Endothelial cell of hepatic sinusoid (primary cell): ENCODE measurements around the gene KRTAP5-2.

Experiments
- in situ Hi-C: cut with HindIII; loops from 2 replicates; pipeline ENCODE4 v1.10.0; 2017; ENCODE audit warnings: low sequenced_read_pairs

The KRTAP5-2 gene

GRCh38 chr11:1568441-1568911 is 29.6 kb downstream of the KRTAP5-2 start:
- in situ Hi-C loops, result no loop called here

DNA sequence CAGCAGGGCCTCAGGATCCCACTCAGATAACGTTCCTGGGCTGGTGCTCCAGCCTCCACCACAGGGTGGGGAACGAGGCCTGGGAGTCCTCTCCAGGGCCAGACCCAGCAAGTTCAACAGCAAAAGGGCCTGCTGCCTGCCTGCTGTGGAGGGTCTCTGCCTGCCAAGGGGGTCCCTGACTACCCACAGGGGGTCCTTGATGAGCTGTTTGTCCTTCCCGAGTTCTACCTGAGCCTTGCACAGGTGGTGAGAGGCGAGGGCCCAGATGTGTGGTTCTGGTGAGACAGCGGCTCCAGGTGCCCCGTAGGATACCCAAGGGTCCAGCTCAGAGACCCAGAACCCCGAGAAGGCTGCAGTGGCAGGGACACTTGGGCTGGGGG is 30.4 kb downstream of the KRTAP5-2 start:
- in situ Hi-C loops, result no loop called here

DNA sequence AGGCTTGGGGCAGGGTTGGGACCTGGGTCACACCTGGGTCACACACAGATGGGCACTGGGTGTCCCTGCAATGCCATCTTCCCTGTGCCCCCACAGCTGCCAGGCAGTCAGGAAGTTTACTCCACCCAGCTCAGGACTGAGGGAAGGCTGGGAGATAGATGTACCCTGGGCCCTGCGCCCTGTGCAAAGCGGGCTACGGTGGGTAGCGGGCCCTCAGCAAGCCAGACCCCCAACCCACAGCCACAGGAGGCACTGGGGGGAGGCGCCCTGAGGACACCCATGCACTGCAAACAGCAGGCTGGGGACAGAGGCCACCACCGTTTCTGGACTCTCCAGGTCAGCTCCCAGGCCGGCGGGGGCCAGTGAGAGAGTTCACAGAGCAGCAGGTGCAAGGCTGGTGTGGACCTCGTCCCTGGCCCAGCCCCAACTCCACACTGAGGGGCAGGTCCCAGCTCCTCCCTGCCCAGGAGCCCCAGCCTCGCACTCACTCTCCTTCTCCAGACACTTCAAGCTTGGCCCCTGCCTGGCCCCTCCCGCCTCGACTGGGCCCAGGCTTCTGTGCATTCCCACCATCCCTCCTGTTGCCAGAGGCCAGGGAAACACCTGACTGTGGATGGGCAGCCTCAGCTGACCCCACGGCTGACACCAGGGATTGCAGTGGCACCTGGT is 30.9 kb downstream of the KRTAP5-2 start:
- in situ Hi-C loops, result no loop called here

- in situ Hi-C loops, result no loop called here
Observed at GRCh38 chr11:1566381-1567051, 31.6 kb downstream of the KRTAP5-2 start.

DNA sequence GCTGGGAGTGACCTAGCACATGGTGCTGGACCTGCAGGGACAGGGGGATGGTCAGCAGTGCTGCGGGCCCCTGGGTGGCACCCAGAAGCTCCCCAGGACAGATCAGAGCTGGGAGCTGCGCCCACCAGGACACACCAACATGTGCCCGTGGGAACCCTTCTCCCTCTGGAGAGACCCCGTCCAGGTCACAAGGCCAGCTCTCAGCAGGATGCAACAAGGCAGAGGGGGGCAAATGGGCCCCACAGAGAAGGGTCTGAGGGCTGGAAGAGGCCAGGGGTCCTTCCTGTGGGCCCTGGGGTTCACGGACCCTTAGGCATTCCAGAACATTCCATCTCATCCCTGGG is 32.2 kb downstream of the KRTAP5-2 start:
- in situ Hi-C loops, result no loop called here

- in situ Hi-C loops, result no loop called here
Observed at GRCh38 chr11:1565173-1565903, 32.8 kb downstream of the KRTAP5-2 start.

DNA sequence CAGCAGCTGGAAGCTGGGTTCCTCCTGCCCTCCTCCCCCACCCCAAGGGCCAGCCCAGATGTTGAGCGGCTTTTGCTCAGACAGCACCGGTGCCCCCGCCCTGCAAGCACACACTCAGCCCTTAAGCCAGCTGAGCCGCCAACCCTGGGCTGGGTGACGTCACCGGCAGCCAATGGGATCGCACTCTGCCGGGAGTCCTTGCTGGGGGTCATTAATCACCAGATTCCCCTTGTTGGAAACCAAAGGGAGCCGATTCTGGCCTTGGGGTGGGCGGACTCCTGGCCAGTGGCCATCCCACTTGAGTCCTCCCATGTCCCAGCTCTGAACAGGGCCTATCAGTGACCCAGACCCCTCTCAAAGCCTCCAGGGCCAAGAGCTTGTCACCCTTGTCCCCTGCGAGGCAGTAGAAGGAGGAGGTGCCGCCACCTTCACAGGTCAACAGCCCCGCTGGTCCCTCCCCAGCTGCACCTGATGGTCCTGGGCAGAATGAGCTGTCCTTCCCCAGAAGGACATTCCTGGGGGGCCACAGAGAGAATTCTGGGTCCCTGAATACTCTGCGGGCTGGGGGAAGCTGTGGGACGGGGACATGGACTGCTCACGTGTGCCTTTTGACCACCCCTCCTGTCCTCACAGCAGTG is 33.4 kb downstream of the KRTAP5-2 start:
- in situ Hi-C loops, result no loop called here

GRCh38 chr11:1563697-1564534 is 34.2 kb downstream of the KRTAP5-2 start:
- in situ Hi-C loops, result no loop called here

DNA sequence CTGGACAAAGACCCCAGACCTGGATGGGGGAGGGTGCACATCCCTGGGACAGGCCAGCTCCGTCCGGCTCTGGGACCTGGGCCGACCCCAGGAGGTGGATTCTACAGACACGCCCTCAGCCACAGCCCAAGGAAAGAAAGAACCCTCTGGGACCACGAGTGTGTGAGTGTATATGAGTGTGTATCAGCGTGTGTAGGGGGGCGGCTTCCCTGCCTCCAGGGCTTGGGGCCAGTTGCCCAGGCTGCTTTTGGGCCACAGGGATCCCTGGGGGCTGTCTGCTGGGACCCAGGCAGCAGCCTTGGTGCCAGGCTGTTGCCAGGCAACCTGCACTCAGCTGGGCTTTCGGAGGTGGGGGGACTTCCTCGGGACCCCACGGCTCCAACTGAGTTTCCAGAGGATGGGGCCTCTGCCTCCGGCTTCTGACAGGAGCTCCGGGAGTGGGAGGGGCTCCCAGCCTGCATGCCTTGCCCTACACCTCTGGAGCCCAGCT is 34.9 kb downstream of the KRTAP5-2 start:
- in situ Hi-C loops, result no loop called here

- in situ Hi-C loops, result no loop called here
Observed at GRCh38 chr11:1562469-1563148, 35.5 kb downstream of the KRTAP5-2 start.

GRCh38 chr11:1561955-1562354 is 36.1 kb downstream of the KRTAP5-2 start:
- in situ Hi-C loops, result no loop called here

- in situ Hi-C loops, result no loop called here
Observed at GRCh38 chr11:1561266-1561665, 36.8 kb downstream of the KRTAP5-2 start.

DNA sequence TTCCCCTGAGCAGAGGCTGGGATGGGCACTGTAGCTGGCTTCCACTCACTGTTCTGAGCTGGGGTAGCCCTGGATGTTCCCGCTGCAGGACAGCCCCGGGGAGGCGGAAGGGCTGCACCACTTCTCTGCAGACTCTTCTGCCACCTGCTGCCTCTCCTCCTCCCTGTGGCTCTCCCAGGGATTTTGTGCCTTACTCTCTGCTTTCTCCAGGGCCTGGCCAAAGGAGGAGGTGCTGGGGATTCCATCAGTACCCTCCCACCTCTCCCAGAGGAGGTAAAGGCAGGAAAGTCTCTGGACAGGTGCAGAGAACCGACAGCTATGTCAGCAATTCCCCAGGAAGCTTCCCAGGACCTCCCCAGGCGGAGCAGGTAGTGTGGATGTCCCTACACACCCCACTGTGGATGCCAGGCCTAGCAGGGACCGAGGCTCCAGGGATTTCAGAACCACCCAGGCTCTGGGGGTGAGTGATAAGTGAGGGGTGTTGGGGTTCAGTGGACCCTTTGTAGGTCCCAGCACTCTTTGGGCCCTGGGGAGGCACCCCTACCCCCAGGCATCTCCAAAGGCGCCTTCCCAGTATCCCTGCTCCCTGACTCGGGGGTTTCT is 37.3 kb downstream of the KRTAP5-2 start:
- in situ Hi-C loops, result no loop called here

GRCh38 chr11:1560002-1560648 is 38.0 kb downstream of the KRTAP5-2 start:
- in situ Hi-C loops, result no loop called here

DNA sequence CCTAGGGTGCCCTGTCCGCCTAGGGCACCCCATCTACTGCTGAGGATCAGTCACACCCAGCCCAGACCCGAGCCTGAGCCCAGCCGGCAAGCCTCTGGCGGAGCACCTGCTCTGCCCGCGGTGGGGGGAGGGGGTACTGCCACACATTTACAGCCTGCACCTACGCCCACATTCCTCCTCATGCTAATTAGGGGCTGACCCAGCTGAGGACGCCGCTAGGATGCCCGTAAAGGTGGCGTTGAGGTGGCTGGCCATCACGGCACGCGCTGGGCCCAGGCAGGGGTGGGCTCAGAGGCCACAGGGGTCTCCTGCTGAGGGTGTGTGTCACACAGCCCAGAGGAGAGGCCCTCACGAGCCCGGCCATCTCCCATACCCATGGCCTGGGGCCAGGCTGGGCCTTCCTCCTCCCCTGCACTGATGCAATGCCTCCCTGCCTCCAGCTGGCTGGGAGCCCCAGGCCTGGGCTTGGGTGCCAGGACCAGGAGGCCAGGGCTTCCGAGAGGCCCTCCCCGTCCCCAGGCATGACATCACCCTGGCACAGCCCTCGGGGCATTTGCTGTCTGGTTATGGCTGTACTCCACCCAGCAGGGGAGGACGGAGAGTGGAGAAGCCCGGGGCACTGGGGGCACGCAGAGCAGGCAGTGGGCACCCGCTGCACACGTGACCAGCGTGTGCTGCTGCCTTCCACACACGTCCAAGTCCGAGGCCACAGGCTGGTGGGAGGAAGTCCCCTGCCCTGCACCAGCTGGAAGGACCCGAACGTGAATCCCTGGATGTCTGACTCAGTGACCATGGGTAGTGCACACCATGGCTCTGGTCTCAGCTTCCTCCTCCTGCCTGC is 38.8 kb downstream of the KRTAP5-2 start:
- in situ Hi-C loops, result no loop called here

DNA sequence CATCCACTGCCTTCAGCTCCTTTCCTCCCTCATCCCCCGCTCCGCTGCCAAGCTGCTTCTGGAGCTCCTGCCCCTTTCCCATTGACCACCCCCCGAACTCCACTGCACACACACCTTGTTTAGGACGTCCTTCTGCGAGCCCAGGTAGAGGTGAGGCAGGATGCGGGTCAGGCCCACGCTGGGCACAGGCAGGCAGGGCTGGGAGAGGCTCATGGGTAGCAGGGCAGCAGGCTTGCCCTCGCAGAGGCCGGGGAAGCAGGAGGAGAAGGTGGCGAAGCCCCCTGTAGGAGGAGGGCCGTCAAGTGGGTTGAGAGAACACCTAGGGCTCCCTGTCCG is 39.4 kb downstream of the KRTAP5-2 start:
- in situ Hi-C loops, result no loop called here

DNA sequence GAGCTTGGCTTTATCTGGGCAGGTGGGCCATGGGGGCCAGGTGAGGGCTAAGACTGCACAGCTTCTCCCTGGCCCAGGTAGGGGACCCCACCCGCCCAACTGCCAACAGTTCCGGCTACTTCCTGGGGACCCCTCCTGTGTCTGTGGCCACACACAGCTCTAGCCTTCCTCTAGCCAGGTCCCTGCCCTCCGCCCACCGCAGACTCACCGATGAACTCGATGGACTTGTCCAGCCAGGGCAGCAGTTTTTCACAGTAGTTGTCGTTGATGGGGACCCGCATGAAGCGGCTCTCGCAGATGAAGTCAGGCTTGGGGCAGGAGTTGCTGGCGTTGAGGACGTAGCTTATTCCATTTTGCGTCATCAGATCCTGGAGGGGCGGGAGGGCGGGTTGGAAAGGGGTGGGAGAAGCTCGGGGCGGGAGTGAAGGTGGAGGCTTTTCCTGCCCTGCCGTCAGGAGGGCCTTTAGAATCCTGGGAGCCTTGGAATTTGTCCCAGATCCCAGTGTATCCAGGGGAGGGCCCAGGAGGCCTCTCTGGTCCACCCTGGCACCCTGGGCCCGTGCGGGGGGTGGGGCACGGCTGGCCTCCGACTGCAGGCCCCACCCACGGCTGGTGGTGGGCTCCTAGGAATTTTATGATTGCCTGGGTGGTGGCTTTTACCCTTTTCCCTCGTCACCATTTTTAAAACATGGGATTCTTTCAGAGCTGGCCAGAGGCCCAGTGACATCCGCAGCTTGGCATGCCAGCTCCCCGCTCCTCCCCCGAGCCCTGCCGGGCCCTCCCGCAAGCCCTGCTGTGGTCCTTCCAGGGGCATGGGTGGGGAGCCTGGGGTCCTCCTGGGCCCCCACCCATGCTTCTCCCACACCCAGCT is 40.0 kb downstream of the KRTAP5-2 start:
- in situ Hi-C loops, result no loop called here
